GM19351 (cell line): ENCODE results near the gene ALDH8A1.
A peak's percentile ranks its signal among the peaks of the same experiment; 100 is the strongest.

ENCODE experiments used
- ATAC-seq: cut with Tn5 transposase; IDR thresholded peaks from one replicate; pipeline ENCODE4 v1.9.1; 2021; ENCODE audit warnings: mild to moderate bottlenecking, moderate library complexity; ENCODE audit not compliant: unreplicated experiment

ALDH8A1 gene

GRCh38 chr6:134949927-134950326 is at the start of gene ALDH8A1:
TSS of gene ALDH8A1 (minus strand) at chr6:134950101. CDS start at chr6:134950053, 48 bp downstream.
- no peak for ATAC-seq

GRCh38 chr6:134999107-134999506 is 49.2 kb upstream of the ALDH8A1 start:
- no peak for ATAC-seq

- no peak for ATAC-seq
Observed at GRCh38 chr6:134997133-134997995, 47.5 kb upstream of the ALDH8A1 start.

GRCh38 chr6:134995536-134995935 is 45.6 kb upstream of the ALDH8A1 start:
- ATAC-seq: no peak

- ATAC-seq: no peak
Observed at GRCh38 chr6:134994431-134994830, 44.5 kb upstream of the ALDH8A1 start.

GRCh38 chr6:134992155-134992554 is 42.3 kb upstream of the ALDH8A1 start:
- no peak for ATAC-seq

GRCh38 chr6:134990262-134990661 is 40.4 kb upstream of the ALDH8A1 start:
- ATAC-seq: no peak

GRCh38 chr6:134984821-134985220 is 34.9 kb upstream of the ALDH8A1 start:
- ATAC-seq: no peak

- no peak for ATAC-seq
Observed at GRCh38 chr6:134983823-134984222, 33.9 kb upstream of the ALDH8A1 start.

GRCh38 chr6:134982161-134982560 is 32.3 kb upstream of the ALDH8A1 start:
- ATAC-seq: no peak

- ATAC-seq: no peak
Observed at GRCh38 chr6:134980846-134981245, 30.9 kb upstream of the ALDH8A1 start.

GRCh38 chr6:134979142-134979541 is 29.2 kb upstream of the ALDH8A1 start:
- peak; percentile 87 for ATAC-seq

GRCh38 chr6:134974370-134974769 is 24.5 kb upstream of the ALDH8A1 start:
- no peak for ATAC-seq

GRCh38 chr6:134967711-134968110 is 17.8 kb upstream of the ALDH8A1 start:
- peak; percentile 73 for ATAC-seq

GRCh38 chr6:134964451-134965203 is 14.7 kb upstream of the ALDH8A1 start:
- ATAC-seq: no peak

- no peak for ATAC-seq
Observed at GRCh38 chr6:134962421-134962820, 12.5 kb upstream of the ALDH8A1 start.

GRCh38 chr6:134961366-134961765 is 11.5 kb upstream of the ALDH8A1 start:
- ATAC-seq: no peak

GRCh38 chr6:134959603-134960002 is 9.7 kb upstream of the ALDH8A1 start:
- ATAC-seq: no peak

GRCh38 chr6:134956676-134957075 is 6.8 kb upstream of the ALDH8A1 start:
- ATAC-seq: no peak

- no peak for ATAC-seq
Observed at GRCh38 chr6:134956032-134956431, 6.1 kb upstream of the ALDH8A1 start.

- no peak for ATAC-seq
Observed at GRCh38 chr6:134954272-134955000, 4.5 kb upstream of the ALDH8A1 start.
